Left cardiac atrium (tissue), 4 donors: ENCODE measurements around the gene FAM8A1. TPM values are rescaled to one million over a fixed set of nuclear protein-coding genes. Genes with fewer than 3 reads are reported as not detected.
"Not testable (repeated sequence)": the region's sequence is repeated elsewhere in the genome, so short reads cannot be mapped to it uniquely, and the experiment has no call there.

Experiments used
- ATAC-seq, 2 donors: fragments of 200-7000 bp; cut with Tn5 transposase; one replicate each; pipeline ENCODE4 v1.9.1; 2020; ENCODE audit warnings: mild to moderate bottlenecking in 2 of 2, moderate library complexity in 2 of 2
- DNase-seq: peaks from one replicate; pipeline ENCODE4 v3.0.0-alpha.2; 2020
- intact Hi-C, 2 donors: fragments of 100-400 bp; cut with DNase I; formaldehyde crosslinking; loops; one replicate each; pipeline versions ENCODE4 v1.14.1 to v1.15.1; 2022 to 2023
- long read RNA-seq: library from polyadenylated mRNA; unstranded; transcript quantifications from one replicate; pipeline ENCODE4 v2.0.0, GENCODE V29; 2021
- total RNA-seq, 2 donors: library from RNA; stranded (reverse); fragmentation: NEBNext Ultra II Directional; extraction: Animal tissue kit (Norgen Biotek cat#: 25700); gene quantifications; one replicate each; pipeline ENCODE4 v1.2.1, GENCODE V29; 2021
- donor health status: DM: no; HTN: yes; CAD: no.
- donor health status: DM: no; HTN: yes; CAD: no; lungs with severe emphysema.
- donor health status: DM: yes; HTN: yes; CAD: no.
- donor health status: Dilated cardiomyopathy.

The FAM8A1 gene, protein sequence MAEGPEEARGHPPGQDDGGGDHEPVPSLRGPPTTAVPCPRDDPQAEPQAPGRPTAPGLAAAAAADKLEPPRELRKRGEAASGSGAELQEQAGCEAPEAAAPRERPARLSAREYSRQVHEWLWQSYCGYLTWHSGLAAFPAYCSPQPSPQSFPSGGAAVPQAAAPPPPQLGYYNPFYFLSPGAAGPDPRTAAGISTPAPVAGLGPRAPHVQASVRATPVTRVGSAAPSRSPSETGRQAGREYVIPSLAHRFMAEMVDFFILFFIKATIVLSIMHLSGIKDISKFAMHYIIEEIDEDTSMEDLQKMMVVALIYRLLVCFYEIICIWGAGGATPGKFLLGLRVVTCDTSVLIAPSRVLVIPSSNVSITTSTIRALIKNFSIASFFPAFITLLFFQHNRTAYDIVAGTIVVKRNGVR
- 10 to 100 TPM; 16.7 to 18.5 TPM for total RNA-seq
- long read RNA-seq, full-length matches to known transcripts, result 5 of 6 reads
- long read RNA-seq, partial matches to known transcripts, result 1 of 6 reads
- long read RNA-seq, other reads (novel, unspliced or antisense), result 0 of 6 reads

DNA sequence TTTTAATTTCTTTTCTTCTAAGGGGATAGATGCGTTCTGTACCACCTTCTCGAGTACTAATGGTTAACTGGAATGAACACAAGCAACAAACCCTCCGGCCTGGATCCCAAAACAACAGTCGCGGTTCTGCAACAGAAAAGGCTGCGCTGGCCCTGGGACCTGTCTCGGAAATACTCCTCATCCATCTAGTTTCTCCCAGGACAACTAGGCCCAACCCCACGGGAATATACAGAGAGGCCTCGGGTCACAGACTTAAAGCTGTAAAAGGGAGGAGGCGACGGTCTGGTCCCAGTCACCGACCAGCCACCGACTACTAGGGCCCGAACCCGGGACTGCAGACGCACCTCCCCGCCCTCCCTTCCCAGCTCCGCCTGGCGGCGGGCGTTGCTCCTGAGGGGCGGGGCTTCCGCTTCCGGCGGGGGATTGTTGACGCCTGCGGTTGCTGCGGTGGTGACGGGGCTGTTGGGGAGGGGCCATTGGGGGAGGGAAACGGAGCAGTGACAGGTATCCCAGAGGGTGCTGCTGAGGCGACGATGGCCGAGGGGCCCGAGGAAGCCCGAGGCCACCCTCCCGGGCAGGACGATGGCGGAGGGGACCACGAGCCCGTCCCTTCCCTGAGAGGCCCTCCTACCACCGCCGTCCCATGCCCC lies at the start of gene FAM8A1:
Gene FAM8A1, plus strand, starts transcription at position 426 of the 650 bp plus-strand sequence. Its CDS starts 108 bp downstream, at position 534.
- intact Hi-C loops, result loop anchor here in 1 of 2 donors (5.0 kb wide), 1 partner anchor 107 kb away; the partner anchor contains the start of gene NUP153
- peak; percentile 97 for DNase-seq
- ATAC-seq, result peak; percentile 98

DNA sequence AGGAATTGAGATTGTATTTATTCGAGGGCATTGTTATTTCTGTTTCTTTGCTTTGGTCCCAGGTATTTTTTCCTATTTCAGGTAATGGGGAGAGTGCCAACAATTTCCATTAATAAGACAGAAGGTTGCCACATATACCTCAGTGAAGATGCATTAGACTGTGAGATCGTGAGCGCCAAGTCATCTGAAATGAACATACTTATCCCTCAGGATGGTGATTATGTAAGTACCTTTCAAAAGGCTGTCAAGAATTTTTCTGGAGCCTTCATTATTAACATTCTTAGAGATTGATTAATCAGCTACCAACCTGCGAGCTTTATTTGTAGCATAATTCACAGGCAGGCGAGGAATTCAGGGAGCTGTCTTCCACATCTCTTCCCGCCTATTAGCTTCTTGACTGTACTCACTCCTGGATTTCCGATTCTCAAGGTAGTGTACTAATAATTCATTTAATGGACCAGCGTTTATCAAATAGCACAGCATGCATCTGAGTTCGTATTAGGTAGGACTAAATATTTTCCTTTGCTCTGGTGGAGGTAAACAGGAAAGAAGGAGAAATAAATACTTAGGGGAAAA lies 48.6 kb upstream of the FAM8A1 start:
- DNase-seq, result no peak
- intact Hi-C loops, result no loop called here

DNA sequence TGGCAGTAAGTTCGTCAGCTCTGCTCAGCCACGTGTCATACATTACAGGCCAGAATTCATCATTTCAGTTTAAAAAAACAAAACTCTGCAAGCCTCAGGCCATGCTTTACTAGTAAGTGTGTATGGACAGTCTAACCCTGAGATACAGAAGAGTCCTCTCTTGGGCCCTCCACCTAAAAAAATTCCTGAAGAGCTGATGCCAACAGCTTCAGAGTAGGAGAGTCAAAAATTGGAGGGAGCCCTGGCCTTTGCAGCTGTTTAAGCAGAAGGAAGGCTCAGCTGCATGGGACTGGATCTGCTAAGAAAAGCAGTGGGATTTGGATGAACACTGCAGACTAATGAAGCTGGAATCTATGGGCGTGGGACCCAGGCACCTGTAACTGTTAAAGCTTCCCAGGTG lies 47.2 kb upstream of the FAM8A1 start:
- no peak for DNase-seq
- ATAC-seq, result no peak
- intact Hi-C loops, result no loop called here

More for the DNA sequence above, 48.6 kb upstream of the FAM8A1 start:
- no peak for ATAC-seq

DNA sequence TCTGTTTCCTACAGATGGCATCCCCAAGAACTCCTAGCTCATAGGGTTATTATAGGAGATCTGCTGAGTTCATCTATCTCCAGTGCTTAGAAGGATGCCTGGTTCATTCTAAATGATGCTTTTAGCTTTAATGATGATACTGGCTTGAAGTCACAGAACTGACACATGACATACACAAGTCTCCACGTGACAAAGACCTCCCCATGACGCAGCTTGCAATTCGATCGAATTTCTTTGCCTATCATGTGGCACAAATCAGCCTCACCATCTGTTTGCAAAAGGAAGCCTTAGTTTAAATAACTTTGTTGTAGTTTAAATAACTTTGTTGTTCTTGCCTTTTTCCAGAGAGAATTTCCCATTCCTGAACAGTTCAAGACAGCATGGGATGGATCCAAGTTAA lies 44.1 kb upstream of the FAM8A1 start:
- no peak for ATAC-seq
- DNase-seq, result no peak
- intact Hi-C loops, result no loop called here

DNA sequence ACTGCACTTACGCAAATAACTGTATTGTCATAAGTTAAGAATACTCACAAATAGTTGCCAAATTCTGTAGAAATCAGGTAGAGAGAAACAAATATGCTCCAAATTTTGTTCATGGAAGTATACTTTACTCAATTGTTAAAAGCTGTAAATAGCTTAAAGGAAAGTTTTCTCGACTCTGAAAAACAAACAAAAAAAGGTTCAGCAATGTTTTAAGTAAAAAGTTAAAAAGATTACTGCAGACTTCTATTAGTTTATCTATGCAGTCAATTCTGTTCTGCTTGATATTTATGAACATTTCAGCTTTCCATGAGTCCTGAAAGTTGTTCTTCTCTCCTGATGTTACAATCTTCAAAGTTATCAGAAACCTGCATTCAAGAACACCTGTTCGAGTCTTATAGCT lies 37.5 kb upstream of the FAM8A1 start:
- ATAC-seq (no peak), DNase-seq (no peak)
- intact Hi-C loops, result no loop called here

DNA sequence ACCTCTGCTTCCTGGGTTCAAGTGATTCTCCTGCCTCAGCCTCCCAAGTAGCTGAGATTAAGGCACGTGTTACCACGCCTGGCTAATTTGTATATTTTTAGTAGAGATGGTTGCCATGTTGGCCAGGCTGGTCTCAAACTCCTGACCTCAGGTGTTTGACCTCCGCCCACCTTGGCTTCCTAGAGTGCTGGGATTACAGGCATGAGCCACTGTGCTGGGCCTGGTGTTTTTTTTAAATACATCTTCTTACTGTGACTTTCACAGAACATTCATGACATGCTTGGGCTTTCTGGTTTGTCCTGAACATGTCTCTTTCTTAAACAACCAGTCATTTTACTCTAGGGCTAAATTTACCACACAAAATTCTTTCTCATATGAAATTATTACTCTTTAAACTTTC lies 34.7 kb upstream of the FAM8A1 start:
- DNase-seq (no peak), ATAC-seq (no peak)
- intact Hi-C loops, result no loop called here

DNA sequence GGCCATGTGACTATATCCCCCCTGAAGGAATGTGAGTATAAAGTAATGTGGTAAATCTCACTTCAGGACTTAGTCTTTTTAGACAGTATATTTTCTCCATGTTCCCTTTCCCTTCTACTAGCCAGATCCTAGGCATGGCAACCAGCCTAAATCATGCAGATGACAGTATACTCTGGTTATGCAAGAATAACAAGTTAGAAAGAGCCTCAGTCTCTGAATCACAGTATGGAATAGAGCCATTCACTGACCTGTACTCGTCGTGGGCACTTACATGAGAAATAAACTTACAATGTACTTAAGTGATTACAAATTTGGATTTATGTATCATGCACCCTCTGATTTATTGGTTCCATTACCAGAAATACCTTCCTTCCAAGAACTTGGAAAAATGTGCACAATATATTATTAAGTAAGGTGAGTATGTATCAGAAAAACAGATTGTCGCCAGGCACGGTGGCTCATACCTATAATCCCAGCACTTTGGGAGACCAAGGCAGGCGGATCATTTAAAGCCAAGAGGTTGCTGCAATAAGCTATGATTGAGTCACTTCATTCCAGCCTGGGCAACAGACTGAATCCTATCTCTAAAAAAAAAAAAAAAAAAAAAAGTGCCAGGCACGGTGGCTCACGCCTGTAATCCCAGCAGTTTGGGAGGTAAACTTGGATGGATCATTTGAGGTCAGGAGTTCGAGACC lies 25.1 kb upstream of the FAM8A1 start:
- intact Hi-C loops, result no loop called here
- DNase-seq (no peak), ATAC-seq (peak in 1 of 2 donors; percentile 83)

DNA sequence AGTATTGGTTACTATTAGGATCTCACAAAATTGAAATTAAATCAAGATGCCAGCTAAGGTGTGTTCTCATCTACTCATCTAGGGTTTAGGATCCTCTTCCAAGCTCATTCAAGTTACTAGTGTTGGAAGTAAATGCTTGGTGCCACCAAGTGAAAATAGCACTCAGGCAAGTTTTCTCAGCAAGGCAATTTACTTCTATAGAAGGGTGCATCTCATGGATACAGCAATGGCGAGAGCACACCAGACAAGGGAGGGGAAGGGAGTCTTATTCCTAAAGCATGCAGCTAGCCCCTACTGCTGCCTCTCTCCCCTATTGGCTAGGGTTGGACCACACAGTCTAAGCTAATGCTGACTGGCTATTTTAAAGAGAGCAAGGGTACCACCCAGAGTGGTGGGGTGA lies 23.0 kb upstream of the FAM8A1 start:
- ATAC-seq (no peak), DNase-seq (no peak)
- intact Hi-C loops, result no loop called here

DNA sequence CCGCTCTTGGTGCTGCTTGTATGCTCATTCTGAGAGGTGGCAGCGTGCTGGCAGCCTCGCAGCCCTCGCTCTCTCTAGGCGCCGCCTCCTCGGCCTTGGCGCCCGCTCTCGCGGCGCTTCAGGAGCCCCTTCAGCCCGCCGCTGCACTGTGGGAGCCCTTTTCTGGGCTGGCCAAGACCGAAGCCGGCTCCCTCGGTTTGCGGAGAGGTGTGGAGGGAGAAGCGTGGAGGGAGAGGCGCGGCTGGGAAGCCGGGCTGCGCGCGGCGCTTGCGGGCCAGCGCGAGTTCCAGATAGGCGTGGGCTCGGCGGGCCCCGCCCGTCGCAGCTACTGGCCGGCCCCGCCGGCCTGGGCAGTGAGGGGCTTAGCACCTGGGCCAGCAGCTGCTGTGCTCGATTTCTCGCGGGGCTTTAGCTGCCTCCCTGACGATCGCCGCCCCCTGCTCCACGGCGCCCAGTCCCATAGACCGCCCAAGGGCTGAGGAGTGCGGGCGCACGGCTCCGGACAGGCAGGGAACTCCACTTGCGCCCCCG lies 19.5 kb upstream of the FAM8A1 start:
- intact Hi-C loops, result loop anchor here (5.0 to 10.0 kb wide), 4 partner anchors 113 to 423 kb away; partner anchors contain the start of gene RBM24 (in 1 of the 2)
- DNase-seq, result peak; percentile 48
- ATAC-seq, result peak; percentile 81 to 86

DNA sequence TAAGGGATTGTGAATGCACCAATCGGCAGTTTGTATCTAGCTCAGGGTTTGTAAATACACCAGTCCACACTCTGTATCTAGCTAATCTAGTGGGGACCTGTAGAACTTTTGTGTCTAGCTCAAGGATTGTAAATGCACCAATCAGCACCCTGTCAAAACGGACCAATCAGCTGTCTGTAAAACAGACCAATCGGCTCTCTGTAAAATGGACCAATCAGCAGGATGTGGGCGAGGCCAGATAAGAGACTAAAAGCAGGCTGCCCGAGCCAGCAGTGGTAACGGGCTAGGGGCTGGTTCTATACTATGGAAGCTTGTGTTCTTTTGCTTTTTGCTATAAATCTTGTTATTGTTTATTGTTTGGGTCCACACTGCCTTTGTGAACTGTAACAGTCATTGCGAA lies 18.8 kb upstream of the FAM8A1 start:
- not testable (repeated sequence) for ATAC-seq, DNase-seq
- intact Hi-C loops, result loop anchor here (5.0 to 10.0 kb wide), 4 partner anchors 114 to 424 kb away; partner anchors contain the start of gene RBM24 (in 1 of the 2)

DNA sequence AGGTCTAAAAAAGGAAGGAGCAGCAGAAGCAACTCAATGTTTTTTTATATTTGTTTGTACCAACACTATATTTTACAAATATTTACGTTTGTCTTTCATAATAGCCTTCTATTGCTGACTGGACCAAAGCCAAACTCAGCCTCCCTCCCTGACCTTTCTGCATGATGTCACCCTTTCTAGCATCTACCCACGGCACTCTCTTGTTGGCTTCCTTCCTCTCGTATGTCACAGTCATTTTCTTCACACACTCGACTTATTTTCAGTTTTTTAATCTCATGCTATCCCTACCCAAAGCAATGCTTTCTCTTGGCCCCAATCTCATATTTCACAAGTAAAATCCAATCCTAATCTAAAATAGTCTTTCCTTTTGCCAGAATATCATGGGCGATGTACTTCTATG lies 16.3 kb upstream of the FAM8A1 start:
- ATAC-seq (peak; percentile 20 to 47), DNase-seq (peak; percentile 31)
- intact Hi-C loops, result loop anchor here (1.0 to 10.0 kb wide), 5 partner anchors 117 to 428 kb away; partner anchors contain the start of gene RBM24 (in 1 of the 2)

DNA sequence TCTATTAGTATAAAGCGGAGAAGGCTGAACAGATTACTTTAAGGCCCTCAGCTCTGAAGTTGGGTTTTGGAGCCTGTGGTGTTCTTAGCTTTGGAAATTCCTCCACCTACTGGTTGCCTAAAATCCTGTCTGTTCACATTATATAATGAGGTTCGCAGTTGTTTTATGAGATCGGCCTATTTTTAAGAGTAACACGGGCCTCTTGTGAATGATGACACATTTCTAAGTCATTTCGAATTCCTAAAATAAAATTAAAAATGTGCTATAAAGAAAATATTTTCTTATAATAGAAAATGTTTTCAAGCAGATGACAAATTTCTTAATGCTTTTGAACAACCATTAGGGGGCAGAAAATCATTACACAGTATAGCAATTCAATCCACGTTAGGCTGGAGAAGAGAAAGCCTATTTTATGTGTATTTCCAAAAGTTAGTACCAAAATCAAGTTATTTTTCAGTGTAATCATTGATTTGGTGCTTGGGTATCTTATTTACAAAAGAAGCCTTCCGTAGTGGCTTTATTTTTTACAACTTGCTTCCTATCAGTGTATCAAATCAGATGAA lies 15.8 kb upstream of the FAM8A1 start:
- no peak for DNase-seq

DNA sequence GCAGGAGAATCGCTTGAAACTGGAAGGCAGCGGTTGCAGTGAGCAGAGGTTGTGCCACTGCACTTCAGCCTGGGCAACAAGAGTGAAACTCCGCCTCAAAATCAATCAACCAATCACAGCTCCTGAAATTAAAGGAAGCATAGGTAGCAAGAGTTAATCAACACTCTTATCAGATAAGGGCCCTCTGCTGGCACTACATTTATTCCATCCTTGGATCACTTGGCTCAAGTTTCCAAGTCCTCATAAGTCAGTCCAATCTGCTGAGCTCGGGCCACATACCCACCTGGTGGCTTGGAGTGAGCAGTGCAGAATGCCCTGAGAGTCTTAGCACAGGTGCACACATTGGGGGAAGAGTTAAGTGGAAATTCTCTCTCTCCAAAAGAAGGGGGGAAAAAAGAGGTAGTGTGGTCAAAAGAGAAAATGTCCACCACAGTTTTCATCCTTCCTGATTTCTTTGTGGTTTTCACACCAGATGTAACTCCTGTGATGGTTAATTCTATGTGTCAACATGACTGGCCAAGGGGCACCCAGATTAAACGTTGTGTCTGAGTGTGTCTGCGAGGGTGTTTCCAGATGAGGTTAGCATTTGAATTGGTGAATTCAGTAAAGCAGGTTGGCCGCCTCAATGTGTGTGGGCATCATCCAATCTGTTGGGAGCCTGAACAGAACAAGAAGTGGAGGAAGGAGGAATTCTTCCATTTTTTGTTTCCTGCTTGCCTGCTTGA lies 14.2 kb upstream of the FAM8A1 start:
- DNase-seq (no peak), ATAC-seq (no peak)
- intact Hi-C loops, result loop anchor here in 1 of 2 donors (10.0 kb wide), 1 partner anchor 219 kb away; no protein-coding TSS in a partner anchor

More for the DNA sequence above, 15.8 kb upstream of the FAM8A1 start:
- intact Hi-C loops, result loop anchor here (1.0 to 10.0 kb wide), 5 partner anchors 117 to 428 kb away; partner anchors contain the start of gene RBM24 (in 1 of the 2)
- peak; percentile 84 to 85 for ATAC-seq

DNA sequence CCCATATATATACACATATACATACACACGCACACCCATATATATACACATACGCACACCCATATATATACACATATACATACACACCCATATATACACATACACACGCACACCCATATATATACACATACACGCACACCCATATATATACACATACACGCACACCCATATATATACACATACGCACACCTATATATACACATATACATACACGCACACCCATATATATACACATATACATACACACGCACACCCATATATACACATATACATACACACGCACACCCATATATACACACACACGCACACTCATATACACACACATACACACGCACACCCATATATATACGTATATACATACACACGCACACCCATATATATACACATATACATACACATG lies 13.5 kb upstream of the FAM8A1 start:
- not testable (repeated sequence) for ATAC-seq, DNase-seq
- intact Hi-C loops, result loop anchor here in 1 of 2 donors (10.0 kb wide), 1 partner anchor 218 kb away; no protein-coding TSS in a partner anchor

DNA sequence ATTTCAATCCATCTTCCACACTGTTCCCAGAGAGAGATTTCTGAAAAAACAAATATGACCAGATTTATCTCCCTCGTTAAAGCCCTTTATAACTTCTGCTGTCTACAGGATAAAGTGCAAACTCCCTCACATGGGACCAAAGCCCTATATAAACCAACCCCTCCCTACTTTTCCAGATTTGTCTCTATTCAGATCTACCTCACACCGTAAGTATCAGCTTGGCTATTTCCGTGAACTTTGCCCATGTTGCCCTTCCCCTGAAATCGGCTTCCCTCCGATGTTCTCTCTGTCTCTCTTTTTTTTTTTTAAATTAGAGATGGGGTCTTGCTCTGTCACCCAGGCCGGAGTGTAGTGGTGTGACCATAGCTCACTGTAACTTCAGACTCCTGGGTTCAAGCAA lies 12.1 kb upstream of the FAM8A1 start:
- intact Hi-C loops, result loop anchor here in 1 of 2 donors (10.0 kb wide), 1 partner anchor 217 kb away; no protein-coding TSS in a partner anchor
- DNase-seq, result no peak
- no peak for ATAC-seq

DNA sequence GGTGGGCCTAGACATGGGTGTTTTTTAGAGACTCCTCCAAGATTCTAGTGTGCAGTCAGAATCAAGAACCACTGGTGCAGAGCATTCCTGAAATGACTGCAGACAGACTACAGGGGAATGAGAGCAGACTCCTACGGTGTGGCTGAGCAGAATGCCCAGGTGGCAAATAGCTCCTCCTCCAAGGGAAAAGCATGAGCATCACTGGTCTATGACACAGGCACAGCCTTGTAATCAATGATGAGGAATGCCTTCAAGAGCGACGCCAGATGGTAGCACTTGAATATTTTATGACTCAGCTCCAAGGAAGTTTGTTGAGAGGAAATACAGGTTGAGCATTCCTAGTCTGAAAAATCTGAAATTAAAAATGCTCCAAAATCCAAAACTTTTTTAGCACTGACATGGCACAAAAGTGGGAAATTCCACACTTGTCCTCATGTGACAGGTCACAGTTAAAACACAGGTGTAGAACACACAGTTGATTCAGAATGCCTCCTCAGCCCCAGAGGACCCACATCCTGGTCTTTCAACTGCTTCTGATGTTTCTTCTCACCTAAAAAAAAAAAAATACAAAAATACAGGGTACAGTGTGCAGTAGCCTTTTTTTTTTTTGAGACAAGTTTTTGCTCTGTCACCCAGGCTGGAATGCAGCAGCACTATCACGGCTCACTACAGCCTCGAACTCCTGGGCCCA lies 10.6 kb upstream of the FAM8A1 start:
- no peak for DNase-seq
- no peak for ATAC-seq
- intact Hi-C loops, result loop anchor here in 1 of 2 donors (10.0 kb wide), 1 partner anchor 215 kb away; no protein-coding TSS in a partner anchor

DNA sequence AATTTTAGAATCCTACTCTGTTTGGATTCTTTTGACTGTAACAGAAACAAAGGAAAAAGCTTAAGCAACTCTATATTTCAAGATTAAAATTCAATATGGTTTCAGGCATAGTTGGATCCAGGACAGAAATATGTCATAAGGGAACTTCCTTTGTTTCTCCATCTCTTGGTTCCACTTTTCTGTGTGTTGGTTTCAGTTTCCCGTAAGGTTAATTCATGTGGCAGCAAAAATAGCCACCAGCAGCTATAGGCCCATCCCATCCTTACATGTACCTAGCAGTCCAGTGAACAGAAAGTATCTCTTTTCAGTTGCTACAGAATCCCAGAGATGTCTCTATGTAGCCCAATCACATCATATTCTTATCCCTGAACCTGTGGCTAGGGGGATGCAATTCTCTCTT lies 8.8 kb upstream of the FAM8A1 start:
- intact Hi-C loops, result no loop called here
- no peak for DNase-seq
- no peak for ATAC-seq
